PC-3 (cell line): ENCODE data around the gene CXCR3. TPM values are rescaled to one million over a fixed set of nuclear protein-coding genes. Genes with fewer than 3 reads are reported as not detected.

Experiments used
- ATAC-seq: fragments of 200-7000 bp; cut with Tn5 transposase; 2 replicates; pipeline ENCODE4 v1.9.1; 2020; ENCODE audit warnings: mild to moderate bottlenecking, moderate library complexity
- BruUV-seq: library from RNA; stranded (reverse); fragments of 400-500 nt; replicated peaks from 2 replicates; lab custom pipeline; 2021; lab: Mats Ljungman, UMichigan
- CTCF ChIA-PET: fragments of 300-600 bp; sonication (Branson Sonifier 250); formaldehyde crosslinking; loops from one replicate; lab custom pipeline; 2022; ENCODE audit warnings: antibody characterized with exemption; lab: Charles Lee
- POLR2A ChIA-PET: fragments of 300-600 bp; sonication (Branson Sonifier 250); formaldehyde crosslinking; loops from one replicate; lab custom pipeline; 2022; ENCODE audit warnings: antibody characterized with exemption; ENCODE audit not compliant: unreplicated experiment; lab: Charles Lee
- DNase-seq: peaks from one replicate; pipeline ENCODE4 v3.0.0-alpha.2; 2015
- H2AFZ ChIP-seq: fragments of 300-600 bp; sonication (generic); 2 replicates; pipeline ENCODE4 v1.6.0; 2016; ENCODE audit warnings: antibody characterized with exemption, low read length
- H3F3A ChIP-seq: fragments of 300-600 bp; sonication (generic); one replicate; pipeline ENCODE4 v1.6.0; 2017; ENCODE audit warnings: antibody characterized with exemption, low read length, control low read depth, mild to moderate bottlenecking; ENCODE audit not compliant: unreplicated experiment
- H3K27ac ChIP-seq: fragments of 300-600 bp; sonication (generic); 2 replicates; pipeline ENCODE4 v1.5.1; 2016; ENCODE audit warnings: mild to moderate bottlenecking, low read length
- H3K27me3 ChIP-seq: fragments of 300-600 bp; sonication (generic); 2 replicates; pipeline ENCODE4 v1.6.1; 2016; ENCODE audit warnings: low read length, mixed read lengths
- H3K36me3 ChIP-seq: fragments of 300-600 bp; sonication (generic); 2 replicates; pipeline ENCODE4 v1.6.1; 2016; ENCODE audit warnings: low read depth, mixed run types, low read length, mixed read lengths
- H3K4me1 ChIP-seq: fragments of 300-600 bp; sonication (generic); 2 replicates; pipeline ENCODE4 v1.5.1; 2016; ENCODE audit warnings: low read length; ENCODE audit not compliant: insufficient read depth
- H3K4me2 ChIP-seq: fragments of 300-600 bp; sonication (generic); 2 replicates; pipeline ENCODE4 v1.6.0; 2016; ENCODE audit warnings: low read length
- H3K4me3 ChIP-seq: fragments of 300-600 bp; sonication (generic); 2 replicates; pipeline ENCODE4 v1.5.1; 2016; ENCODE audit warnings: mild to moderate bottlenecking, low read length, mixed read lengths
- H3K79me2 ChIP-seq: fragments of 300-600 bp; sonication (generic); 2 replicates; pipeline ENCODE4 v1.6.1; 2017; ENCODE audit warnings: low read length, mixed read lengths
- H3K9ac ChIP-seq: fragments of 300-600 bp; sonication (generic); 2 replicates; pipeline ENCODE4 v1.6.0; 2016; ENCODE audit warnings: mild to moderate bottlenecking, low read length
- H3K9me2 ChIP-seq: fragments of 300-600 bp; sonication (generic); replicated peaks from 2 replicates; pipeline ENCODE4 v1.6.1; 2016; ENCODE audit warnings: mixed run types, low read length, mixed read lengths
- H3K9me3 ChIP-seq: fragments of 300-600 bp; sonication (generic); 2 replicates; pipeline ENCODE4 v1.6.1; 2016; ENCODE audit warnings: low read length, mixed read lengths
- H4K20me1 ChIP-seq: fragments of 300-600 bp; sonication (generic); 2 replicates; pipeline ENCODE4 v1.6.1; 2016; ENCODE audit warnings: low read length, mixed read lengths
- CTCF ChIP-seq: fragments of 300-600 bp; sonication (generic); conservative IDR thresholded peaks from 2 replicates; pipeline ENCODE4 v1.5.1; 2017; ENCODE audit warnings: antibody characterized with exemption, low read depth, mild to moderate bottlenecking, low read length
- EZH2 ChIP-seq: fragments of 300-600 bp; sonication (generic); IDR thresholded peaks from one replicate; pipeline ENCODE4 v1.6.1; 2017; ENCODE audit warnings: antibody characterized with exemption, mild to moderate bottlenecking, low read length; ENCODE audit not compliant: unreplicated experiment
- EZH2phosphoT487 ChIP-seq: fragments of 300-600 bp; sonication (generic); IDR thresholded peaks from 2 replicates; pipeline ENCODE4 v1.6.1; 2018; ENCODE audit warnings: mild to moderate bottlenecking, antibody characterized with exemption, low read length, borderline replicate concordance
- intact Hi-C: fragments of 100-400 bp; cut with micrococcal nuclease; formaldehyde crosslinking; loops from 2 replicates; pipeline ENCODE4 v1.9.0; 2023
- total RNA-seq: library from RNA; depleted of rRNA; stranded (reverse); fragments of >200 nt; gene quantifications from 2 replicates; pipeline ENCODE4 v1.2.3, GENCODE V29; 2014

The CXCR3 gene
- total RNA-seq, 1 experiment from 2014 or later = not detected

- no peak overlapping the region for H3K4me2 ChIP-seq
- no peaks in the 10 kb centered on the region for H3K36me3 ChIP-seq
- TF ChIP-seq EZH2 = no peak
- TF ChIP-seq CTCF = no peak
- TF ChIP-seq EZH2phosphoT487 = no peak
- no peaks in the 10 kb centered on the region for H3K79me2 ChIP-seq
- DNase-seq = no peak
- H4K20me1 ChIP-seq = no peaks in the 10 kb centered on the region
- peaks cover 13% of the 10 kb centered on the region for H3K4me1 ChIP-seq
- CTCF ChIA-PET = no interaction called here
- H2AFZ ChIP-seq = no peak overlapping the region
- no peak overlapping the region for H3K9ac ChIP-seq
- POLR2A ChIA-PET = no interaction called here
- H3K27ac ChIP-seq = no peak overlapping the region
- no TSS peak for BruUV-seq
- no peak overlapping the region for H3K4me3 ChIP-seq
- no peak for ATAC-seq
- no peaks in the 10 kb centered on the region for H3K9me2 ChIP-seq
- intact Hi-C loops = no loop called here
- H3K9me3 ChIP-seq = no peaks in the 10 kb centered on the region
- H3K27me3 ChIP-seq = no peaks in the 10 kb centered on the region
- H3F3A ChIP-seq = no peaks in the 10 kb centered on the region
These were observed 8.3 kb upstream of the CXCR3 start for GRCh38 chrX:71626576-71626975.

- Histone ChIP-seq H3K36me3 (no peaks in the 10 kb centered on the region), H2AFZ (no peak overlapping the region), H3K9ac (no peak overlapping the region), H3K9me2 (no peaks in the 10 kb centered on the region), H3K27ac (no peak overlapping the region), H3K4me1 (peaks cover 13% of the 10 kb centered on the region), H3K9me3 (no peaks in the 10 kb centered on the region), H3K4me2 (no peak overlapping the region), H3K27me3 (no peaks in the 10 kb centered on the region), H3K79me2 (no peaks in the 10 kb centered on the region), H4K20me1 (no peaks in the 10 kb centered on the region), H3F3A (no peaks in the 10 kb centered on the region), H3K4me3 (no peak overlapping the region)
- ChIA-PET CTCF (no interaction called here), POLR2A (no interaction called here)
- no peak for TF ChIP-seq EZH2phosphoT487
- ATAC-seq (no peak), DNase-seq (no peak)
- intact Hi-C loops = no loop called here
- no TSS peak for BruUV-seq
These were observed 7.2 kb upstream of the CXCR3 start for GRCh38 chrX:71625471-71625870.

GRCh38 chrX:71623714-71624113, 5.4 kb upstream of the CXCR3 start:
- POLR2A ChIA-PET = no interaction called here
- no peak for ATAC-seq

More at GRCh38 chrX:71623714-71624113, 5.4 kb upstream of the CXCR3 start:
- TF ChIP-seq EZH2 (no peak), CTCF (no peak), EZH2phosphoT487 (no peak)
- H3K9ac ChIP-seq = no peak overlapping the region
- no peaks in the 10 kb centered on the region for H4K20me1 ChIP-seq
- no peaks in the 10 kb centered on the region for H3K36me3 ChIP-seq
- CTCF ChIA-PET = no interaction called here
- H3F3A ChIP-seq = no peaks in the 10 kb centered on the region
- H3K9me3 ChIP-seq = no peaks in the 10 kb centered on the region
- H2AFZ ChIP-seq = no peak overlapping the region
- H3K27ac ChIP-seq = no peak overlapping the region
- intact Hi-C loops = no loop called here
- no peak overlapping the region for H3K4me2 ChIP-seq
- H3K27me3 ChIP-seq = no peaks in the 10 kb centered on the region
- no peaks in the 10 kb centered on the region for H3K9me2 ChIP-seq
- no peaks in the 10 kb centered on the region for H3K79me2 ChIP-seq
- no TSS peak for BruUV-seq
- no peak overlapping the region for H3K4me3 ChIP-seq
- DNase-seq = no peak
- peaks cover 13% of the 10 kb centered on the region for H3K4me1 ChIP-seq
